KOPT-K1 (cell line): ENCODE data around the gene TP53I11.

ENCODE experiments used
- H3K27ac ChIP-seq: fragments of 200-600 bp; sonication (generic); 2 replicates; pipeline ENCODE4 v1.5.1; 2016; ENCODE audit warnings: antibody characterized with exemption, mild to moderate bottlenecking, low read depth, low read length; ENCODE audit not compliant: poor library complexity, severe bottlenecking
- H3K36me3 ChIP-seq: fragments of 200-600 bp; sonication (generic); 2 replicates; pipeline ENCODE4 v1.5.1; 2017; ENCODE audit warnings: antibody characterized with exemption, mild to moderate bottlenecking, low read length, moderate library complexity; ENCODE audit not compliant: insufficient read depth
- H3K9me3 ChIP-seq: fragments of 200-600 bp; sonication (generic); 2 replicates; pipeline ENCODE4 v1.5.1; 2017; ENCODE audit warnings: antibody characterized with exemption, low read length, mild to moderate bottlenecking; ENCODE audit not compliant: insufficient read depth, poor library complexity, severe bottlenecking

Gene TP53I11

DNA sequence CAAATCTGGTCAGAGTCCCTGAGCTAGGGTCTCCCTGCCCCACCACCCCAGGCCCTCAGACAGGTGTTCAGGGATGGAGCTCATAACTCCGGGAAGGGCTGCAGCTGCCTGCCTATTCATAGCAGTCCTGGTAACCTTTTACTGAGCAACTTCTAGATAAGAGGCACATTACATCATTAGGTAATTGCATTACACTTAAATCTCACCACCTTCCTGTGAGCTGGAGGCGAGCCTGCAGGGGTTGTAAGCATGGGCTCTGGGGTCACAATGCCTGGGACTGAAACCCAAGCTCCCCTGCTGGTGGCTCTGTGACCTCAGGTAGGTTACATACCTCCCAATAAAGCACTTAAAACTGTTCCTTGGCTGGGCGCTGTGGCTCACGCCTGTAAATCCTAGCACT, 22.5 kb downstream of the TP53I11 start:
- H3K9me3 ChIP-seq = no peaks in the 10 kb centered on the region
- H3K36me3 ChIP-seq = no peaks in the 10 kb centered on the region
- no peak overlapping the region for H3K27ac ChIP-seq

DNA sequence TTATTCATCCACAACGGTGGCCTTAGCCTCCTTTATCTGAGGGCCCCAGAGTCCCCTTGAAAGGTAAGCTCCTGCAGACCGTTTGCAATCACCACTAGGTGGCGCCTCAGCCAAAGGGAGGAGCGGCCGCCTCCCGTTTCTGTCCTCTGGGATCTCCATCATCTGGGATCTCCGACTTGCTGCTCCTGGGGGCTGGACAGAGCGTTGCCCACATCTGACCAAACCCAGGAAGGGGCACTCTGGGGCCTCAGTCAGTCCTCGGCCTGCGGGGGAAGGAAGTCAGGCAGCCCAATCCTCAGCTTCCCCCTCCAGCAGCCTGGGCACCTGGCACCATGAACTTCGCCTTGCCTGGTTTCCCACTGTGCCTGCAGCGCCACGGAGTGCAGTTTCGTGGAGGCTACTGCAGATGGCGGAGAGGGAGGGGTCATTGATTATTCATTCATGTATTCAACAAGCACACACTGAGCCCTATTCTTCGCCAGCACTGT, 23.5 kb downstream of the TP53I11 start:
- no peaks in the 10 kb centered on the region for H3K9me3 ChIP-seq
- no peaks in the 10 kb centered on the region for H3K36me3 ChIP-seq
- no peak overlapping the region for H3K27ac ChIP-seq

GRCh38 chr11:44926036-44926435, 24.6 kb downstream of the TP53I11 start:
- Histone ChIP-seq H3K9me3 (no peaks in the 10 kb centered on the region), H3K27ac (no peak overlapping the region), H3K36me3 (no peaks in the 10 kb centered on the region)

GRCh38 chr11:44923806-44924205, 26.9 kb downstream of the TP53I11 start:
- H3K27ac ChIP-seq = no peak overlapping the region
- H3K36me3 ChIP-seq = no peaks in the 10 kb centered on the region
- H3K9me3 ChIP-seq = no peaks in the 10 kb centered on the region

GRCh38 chr11:44923115-44923514, 27.6 kb downstream of the TP53I11 start:
- no peaks in the 10 kb centered on the region for H3K9me3 ChIP-seq
- H3K27ac ChIP-seq = no peak overlapping the region
- H3K36me3 ChIP-seq = no peaks in the 10 kb centered on the region

GRCh38 chr11:44920451-44920850, 30.2 kb downstream of the TP53I11 start:
- Histone ChIP-seq H3K9me3 (no peaks in the 10 kb centered on the region), H3K27ac (no peak overlapping the region), H3K36me3 (no peaks in the 10 kb centered on the region)

GRCh38 chr11:44917741-44918140, 32.9 kb downstream of the TP53I11 start:
- Histone ChIP-seq H3K9me3 (no peaks in the 10 kb centered on the region), H3K27ac (no peak overlapping the region), H3K36me3 (no peaks in the 10 kb centered on the region)

DNA sequence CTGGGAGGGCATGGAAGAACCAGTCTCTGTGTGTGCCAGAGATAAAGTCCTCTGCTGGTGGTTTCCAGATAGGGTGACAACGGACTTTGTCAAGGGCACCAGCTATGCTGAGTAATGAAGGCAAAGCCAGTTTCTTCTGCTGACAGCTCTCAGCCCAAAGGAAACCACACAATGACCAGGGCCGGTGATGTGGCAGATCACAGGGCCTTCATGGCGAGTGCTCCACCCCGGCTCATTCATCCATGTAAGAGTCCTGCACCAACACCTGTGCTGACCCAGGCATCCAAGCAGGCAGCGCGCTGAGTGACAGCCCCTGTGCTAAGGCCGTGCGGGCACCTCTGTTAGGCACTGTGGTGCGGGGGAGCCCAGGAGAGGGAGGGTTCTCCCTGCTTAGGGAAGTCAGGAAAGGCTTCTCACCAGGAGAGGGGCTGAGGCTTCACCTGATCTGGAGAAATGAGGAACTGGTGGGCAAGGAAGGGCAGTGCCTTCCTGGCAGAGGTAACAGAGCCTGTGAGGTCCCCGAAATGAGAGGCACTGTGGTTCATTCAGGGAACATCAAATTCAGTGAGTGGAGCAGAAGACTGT, 33.8 kb downstream of the TP53I11 start:
- Histone ChIP-seq H3K9me3 (no peaks in the 10 kb centered on the region), H3K27ac (no peak overlapping the region), H3K36me3 (no peaks in the 10 kb centered on the region)

- no peak overlapping the region for H3K27ac ChIP-seq
- no peaks in the 10 kb centered on the region for H3K9me3 ChIP-seq
- no peaks in the 10 kb centered on the region for H3K36me3 ChIP-seq
Observed at GRCh38 chr11:44916331-44916730, 34.4 kb downstream of the TP53I11 start.

GRCh38 chr11:44915621-44916020, 35.1 kb downstream of the TP53I11 start:
- no peaks in the 10 kb centered on the region for H3K9me3 ChIP-seq
- H3K36me3 ChIP-seq = no peaks in the 10 kb centered on the region
- no peak overlapping the region for H3K27ac ChIP-seq

GRCh38 chr11:44915004-44915403, 35.7 kb downstream of the TP53I11 start:
- no peaks in the 10 kb centered on the region for H3K9me3 ChIP-seq
- H3K36me3 ChIP-seq = no peaks in the 10 kb centered on the region
- no peak overlapping the region for H3K27ac ChIP-seq

DNA sequence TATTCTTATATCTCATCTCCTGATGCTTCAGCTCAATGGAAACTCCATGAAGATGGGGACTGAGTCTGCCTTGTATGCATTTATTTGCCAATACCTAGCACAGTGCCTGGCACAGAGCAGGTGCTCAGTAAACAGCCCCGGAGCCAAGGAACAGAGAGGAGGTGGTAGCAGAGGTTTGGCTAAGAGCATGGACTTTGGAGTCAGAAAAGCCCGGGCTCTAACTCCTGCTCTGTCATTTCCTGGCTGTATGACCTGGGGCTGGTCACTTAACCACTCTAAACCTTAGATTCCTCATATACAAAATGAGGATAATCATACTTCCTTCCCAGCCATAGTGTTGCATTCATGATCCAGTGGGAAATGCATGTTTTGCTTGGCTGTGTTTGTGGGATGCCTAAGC, 36.6 kb downstream of the TP53I11 start:
- Histone ChIP-seq H3K27ac (no peak overlapping the region), H3K36me3 (no peaks in the 10 kb centered on the region), H3K9me3 (no peaks in the 10 kb centered on the region)

- H3K36me3 ChIP-seq = no peaks in the 10 kb centered on the region
- no peaks in the 10 kb centered on the region for H3K9me3 ChIP-seq
- H3K27ac ChIP-seq = no peak overlapping the region
Observed at GRCh38 chr11:44913502-44913901, 37.2 kb downstream of the TP53I11 start.

DNA sequence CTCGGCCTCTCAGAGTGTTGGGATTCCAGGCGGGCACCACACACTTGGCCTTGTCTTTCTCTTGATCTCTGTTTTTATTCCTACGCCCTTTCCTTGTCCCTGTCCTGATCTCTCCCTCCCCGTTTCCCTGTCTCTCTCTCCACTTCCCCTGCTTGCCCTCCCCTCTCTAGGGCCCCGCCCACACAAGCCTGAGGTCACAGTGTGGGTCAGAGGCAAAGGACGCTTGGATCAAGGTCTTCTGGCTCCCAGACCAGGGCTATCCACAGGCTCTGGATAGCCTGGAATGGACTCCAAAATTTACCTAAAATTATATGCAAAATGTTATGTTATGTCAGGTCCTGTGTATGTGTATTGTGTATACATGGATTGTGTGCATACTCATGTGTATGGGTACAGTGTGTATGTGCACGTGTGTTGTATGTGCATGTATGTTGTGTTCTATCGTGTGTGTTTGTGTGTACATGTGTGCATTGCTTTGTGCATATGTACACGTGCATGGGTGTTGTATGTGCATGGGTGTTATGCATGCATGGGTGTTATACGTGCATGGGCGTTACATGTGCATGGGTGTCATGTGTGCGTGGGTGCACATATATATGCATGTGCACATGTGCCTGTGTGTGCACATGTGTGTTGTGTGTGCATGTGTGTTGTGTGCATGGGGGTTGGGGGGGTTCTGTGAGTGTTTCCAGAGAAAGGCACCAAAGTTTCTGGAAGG, 38.3 kb downstream of the TP53I11 start:
- H3K27ac ChIP-seq = no peak overlapping the region
- no peaks in the 10 kb centered on the region for H3K9me3 ChIP-seq
- H3K36me3 ChIP-seq = no peaks in the 10 kb centered on the region

GRCh38 chr11:44911029-44911814, 39.5 kb downstream of the TP53I11 start:
- no peaks in the 10 kb centered on the region for H3K36me3 ChIP-seq
- no peak overlapping the region for H3K27ac ChIP-seq
- H3K9me3 ChIP-seq = no peaks in the 10 kb centered on the region
